Osteoblast (primary cell): Measurements from ENCODE around the gene PSD2. TPM values are rescaled to one million over a fixed set of nuclear protein-coding genes. Genes with fewer than 3 reads are reported as not detected.

Experiments
- DNase-seq: peaks from one replicate; pipeline ENCODE4 v3.0.0; 2011; ENCODE audit warnings: low spot score, mixed read lengths; ENCODE audit not compliant: insufficient read length; ENCODE audit errors: missing footprints
- H2AFZ ChIP-seq: 2 replicates; pipeline ENCODE4 v1.6.0; 2011; ENCODE audit warnings: mild to moderate bottlenecking, low read length
- H3K27ac ChIP-seq: 2 replicates; pipeline ENCODE4 v1.5.1; 2011; ENCODE audit warnings: mild to moderate bottlenecking, low read depth, low read length, moderate library complexity
- H3K27me3 ChIP-seq: 2 replicates; pipeline ENCODE4 v1.6.0; 2012; ENCODE audit warnings: mild to moderate bottlenecking, control low read depth, inconsistent platforms, low read length, moderate library complexity; ENCODE audit not compliant: insufficient read depth
- H3K36me3 ChIP-seq: 2 replicates; pipeline ENCODE4 v1.5.1; 2011; ENCODE audit warnings: mild to moderate bottlenecking, low read length, control low read depth, moderate library complexity; ENCODE audit not compliant: insufficient read depth
- H3K4me1 ChIP-seq: 2 replicates; pipeline ENCODE4 v1.5.1; 2011; ENCODE audit warnings: mild to moderate bottlenecking, low read length, control low read depth, moderate library complexity; ENCODE audit not compliant: insufficient read depth
- H3K4me2 ChIP-seq: 2 replicates; pipeline ENCODE4 v1.6.0; 2011; ENCODE audit warnings: mild to moderate bottlenecking, low read length; ENCODE audit not compliant: insufficient read depth
- H3K4me3 ChIP-seq: fragments of 200-600 bp; sonication (generic); 3 replicates; pipeline ENCODE4 v1.5.1; 2012; ENCODE audit warnings: mild to moderate bottlenecking, low read length, inconsistent platforms; ENCODE audit not compliant: insufficient read depth
- H3K79me2 ChIP-seq: 2 replicates; pipeline ENCODE4 v1.6.0; 2012; ENCODE audit warnings: mild to moderate bottlenecking, low read length, control low read depth, inconsistent platforms; ENCODE audit not compliant: insufficient read depth
- H3K9me3 ChIP-seq: 2 replicates; pipeline ENCODE4 v1.5.1; 2011; ENCODE audit warnings: low read depth, low read length, control low read depth
- H4K20me1 ChIP-seq: 2 replicates; pipeline ENCODE4 v1.6.0; 2012; ENCODE audit warnings: mild to moderate bottlenecking, low read length, control low read depth; ENCODE audit not compliant: insufficient read depth
- CTCF ChIP-seq: IDR thresholded peaks from 2 replicates; pipeline ENCODE4 v1.5.1; 2011; ENCODE audit warnings: mild to moderate bottlenecking, low read depth, low read length, moderate library complexity; ENCODE audit errors: extremely low read depth
- total RNA-seq: library from RNA; depleted of rRNA; stranded (reverse); fragments of >200 nt; gene quantifications from 2 replicates; pipeline ENCODE4 v1.2.3, GENCODE V29; 2012

PSD2 gene
- total RNA-seq, 1 donor = 0.36 TPM

- Histone ChIP-seq H3K4me1 (no peaks in the 10 kb centered on the region), H4K20me1 (no peaks in the 10 kb centered on the region), H3K79me2 (no peaks in the 10 kb centered on the region), H3K27ac (no peak overlapping the region), H2AFZ (no peak overlapping the region), H3K27me3 (peaks cover 14% of the 10 kb centered on the region), H3K9me3 (no peaks in the 10 kb centered on the region), H3K36me3 (no peaks in the 10 kb centered on the region), H3K4me3 (no peak overlapping the region), H3K4me2 (no peak overlapping the region)
- TF ChIP-seq CTCF = no peak
- DNase-seq = no peak
These were observed 26.1 kb upstream of the PSD2 start for GRCh38 chr5:139769477-139769876.

GRCh38 chr5:139770722-139771121, 24.9 kb upstream of the PSD2 start:
- Histone ChIP-seq H2AFZ (no peak overlapping the region), H3K4me3 (no peak overlapping the region), H3K36me3 (no peaks in the 10 kb centered on the region), H4K20me1 (no peaks in the 10 kb centered on the region), H3K4me1 (no peaks in the 10 kb centered on the region), H3K27ac (no peak overlapping the region), H3K27me3 (peaks cover 7% of the 10 kb centered on the region), H3K4me2 (no peak overlapping the region), H3K79me2 (no peaks in the 10 kb centered on the region), H3K9me3 (no peaks in the 10 kb centered on the region)
- no peak for TF ChIP-seq CTCF
- no peak for DNase-seq

GRCh38 chr5:139772089-139772791, 23.4 kb upstream of the PSD2 start:
- no peak overlapping the region for H3K4me2 ChIP-seq
- H4K20me1 ChIP-seq = no peaks in the 10 kb centered on the region
- no peak overlapping the region for H3K27ac ChIP-seq
- H3K4me3 ChIP-seq = no peak overlapping the region
- no peak for DNase-seq
- H3K79me2 ChIP-seq = no peaks in the 10 kb centered on the region
- H3K4me1 ChIP-seq = no peaks in the 10 kb centered on the region
- H2AFZ ChIP-seq = no peak overlapping the region
- no peaks in the 10 kb centered on the region for H3K36me3 ChIP-seq
- H3K27me3 ChIP-seq = peaks cover 10% of the 10 kb centered on the region
- TF ChIP-seq CTCF = no peak
- no peaks in the 10 kb centered on the region for H3K9me3 ChIP-seq

GRCh38 chr5:139772927-139773690, 22.5 kb upstream of the PSD2 start:
- Histone ChIP-seq H3K27ac (no peak overlapping the region), H4K20me1 (no peaks in the 10 kb centered on the region)

More at GRCh38 chr5:139772927-139773690, 22.5 kb upstream of the PSD2 start:
- H2AFZ ChIP-seq = no peak overlapping the region
- H3K4me3 ChIP-seq = no peak overlapping the region
- no peaks in the 10 kb centered on the region for H3K36me3 ChIP-seq
- no peaks in the 10 kb centered on the region for H3K9me3 ChIP-seq
- H3K4me2 ChIP-seq = no peak overlapping the region
- H3K27me3 ChIP-seq = peaks cover 10% of the 10 kb centered on the region
- no peaks in the 10 kb centered on the region for H3K79me2 ChIP-seq
- no peak for TF ChIP-seq CTCF
- no peaks in the 10 kb centered on the region for H3K4me1 ChIP-seq
- no peak for DNase-seq
